ENCODE results near the gene PDCD1LG2. TPM values are rescaled to one million over a fixed set of nuclear protein-coding genes. Genes with fewer than 3 reads are reported as not detected.
A peak's percentile ranks its signal among the peaks of the same experiment; 100 is the strongest.

PDCD1LG2 gene
- total RNA-seq, 2 donors from 2014 or later, result 1.3 to 3.0 TPM

- DNase-seq (no peak), ATAC-seq (replicated peaks in 1 of 2) (no peak)
- H3K27me3 Mint-ChIP-seq (ENCODE audit: low read depth), result no peaks in the 10 kb centered on the region
- peaks cover 10% of the 10 kb centered on the region for H3K4me1 Mint-ChIP-seq (ENCODE audit: low read depth)
- H3K4me3 Mint-ChIP-seq, result no peak overlapping the region
- no peak overlapping the region for H3K27ac Mint-ChIP-seq
- peaks cover 14 to 28% of the 10 kb centered on the region in 2 donors for H3K36me3 Mint-ChIP-seq (ENCODE audit: insufficient read depth in 2 of 2)
- peaks cover 16 to 20% of the 10 kb centered on the region in 2 donors for H3K9me3 Mint-ChIP-seq
Observed at GRCh38 chr9:5502553-5502952, 7.8 kb upstream of the PDCD1LG2 start.

GRCh38 chr9:5509573-5509972 is 758 bp upstream of the PDCD1LG2 start:
- Mint-ChIP-seq H3K36me3 (ENCODE audit: insufficient read depth in 2 of 2) (peaks cover 7 to 15% of the 10 kb centered on the region in 2 donors), H3K27me3 (ENCODE audit: low read depth) (no peaks in the 10 kb centered on the region), H3K4me1 (ENCODE audit: low read depth) (peaks cover 54% of the 10 kb centered on the region), H3K4me3 (peak overlapping the region; percentile 46 to 93), H3K9me3 (peaks cover 8 to 9% of the 10 kb centered on the region in 2 donors), H3K27ac (peak overlapping the region; percentile 38)
- no peak for ATAC-seq (replicated peaks in 1 of 2)
- no peak for DNase-seq

GRCh38 chr9:5510989-5511388 is 658 bp downstream of the PDCD1LG2 start:
- DNase-seq (no peak), ATAC-seq (replicated peaks in 1 of 2) (no peak)
- Mint-ChIP-seq H3K27ac (peak overlapping the region; percentile 97), H3K9me3 (peaks cover 4% of the 10 kb centered on the region in 2 donors), H3K27me3 (ENCODE audit: low read depth) (no peaks in the 10 kb centered on the region), H3K4me1 (ENCODE audit: low read depth) (peaks cover 47% of the 10 kb centered on the region), H3K36me3 (ENCODE audit: insufficient read depth in 2 of 2) (peaks cover 1 to 8% of the 10 kb centered on the region in 2 donors), H3K4me3 (peak overlapping the region; percentile 72 to 93)

GRCh38 chr9:5511476-5511875 is 1.1 kb downstream of the PDCD1LG2 start:
- Mint-ChIP-seq H3K36me3 (ENCODE audit: insufficient read depth in 2 of 2) (peaks cover 1 to 8% of the 10 kb centered on the region in 2 donors), H3K27ac (peak overlapping the region; percentile 97), H3K4me3 (peak overlapping the region; percentile 72 to 93)

GRCh38 chr9:5511935-5512580 is 1.7 kb downstream of the PDCD1LG2 start:
- H3K9me3 Mint-ChIP-seq, result no peaks in the 10 kb centered on the region
- no peak for DNase-seq
- H3K4me3 Mint-ChIP-seq, result peak overlapping the region; percentile 72 to 93
- peak overlapping the region; percentile 6 for H3K27ac Mint-ChIP-seq
- H3K27me3 Mint-ChIP-seq (ENCODE audit: low read depth), result no peaks in the 10 kb centered on the region
- H3K36me3 Mint-ChIP-seq (ENCODE audit: insufficient read depth in 2 of 2), result peaks cover 1 to 3% of the 10 kb centered on the region in 2 donors
- H3K4me1 Mint-ChIP-seq (ENCODE audit: low read depth), result peaks cover 52% of the 10 kb centered on the region
- no peak for ATAC-seq (replicated peaks in 1 of 2)

More at GRCh38 chr9:5511476-5511875, 1.1 kb downstream of the PDCD1LG2 start:
- Mint-ChIP-seq H3K27me3 (ENCODE audit: low read depth) (no peaks in the 10 kb centered on the region), H3K4me1 (ENCODE audit: low read depth) (peaks cover 47% of the 10 kb centered on the region), H3K9me3 (no peaks in the 10 kb centered on the region)
- DNase-seq (no peak), ATAC-seq (replicated peaks in 1 of 2) (no peak)

- H3K9me3 Mint-ChIP-seq, result no peaks in the 10 kb centered on the region
- ATAC-seq (replicated peaks in 1 of 2), result no peak
Observed at GRCh38 chr9:5512658-5513452, 2.5 kb downstream of the PDCD1LG2 start.

GRCh38 chr9:5513966-5514616 is 3.8 kb downstream of the PDCD1LG2 start:
- ATAC-seq (replicated peaks in 1 of 2) (no peak), DNase-seq (no peak)
- Mint-ChIP-seq H3K36me3 (ENCODE audit: insufficient read depth in 2 of 2) (peaks cover 0 to 1% of the 10 kb centered on the region in 2 donors), H3K4me1 (ENCODE audit: low read depth) (peaks cover 64% of the 10 kb centered on the region), H3K9me3 (no peaks in the 10 kb centered on the region), H3K4me3 (no peak overlapping the region), H3K27ac (no peak overlapping the region), H3K27me3 (ENCODE audit: low read depth) (no peaks in the 10 kb centered on the region)

More at GRCh38 chr9:5512658-5513452, 2.5 kb downstream of the PDCD1LG2 start:
- H3K27me3 Mint-ChIP-seq (ENCODE audit: low read depth), result no peaks in the 10 kb centered on the region
- H3K4me3 Mint-ChIP-seq, result peak overlapping the region; percentile 72 to 93
- no peak overlapping the region for H3K27ac Mint-ChIP-seq
- H3K36me3 Mint-ChIP-seq (ENCODE audit: insufficient read depth in 2 of 2), result peaks cover 1 to 2% of the 10 kb centered on the region in 2 donors
- peaks cover 60% of the 10 kb centered on the region for H3K4me1 Mint-ChIP-seq (ENCODE audit: low read depth)
- DNase-seq, result no peak

- H3K27me3 Mint-ChIP-seq (ENCODE audit: low read depth), result no peaks in the 10 kb centered on the region
- H3K36me3 Mint-ChIP-seq (ENCODE audit: insufficient read depth in 2 of 2), result peaks cover 0 to 1% of the 10 kb centered on the region in 2 donors
- H3K4me1 Mint-ChIP-seq (ENCODE audit: low read depth), result peaks cover 65% of the 10 kb centered on the region
Observed at GRCh38 chr9:5514617-5515260, 4.4 kb downstream of the PDCD1LG2 start.

GRCh38 chr9:5515261-5515650 is 4.9 kb downstream of the PDCD1LG2 start:
- DNase-seq (no peak), ATAC-seq (replicated peaks in 1 of 2) (no peak)
- H3K27me3 Mint-ChIP-seq (ENCODE audit: low read depth), result no peaks in the 10 kb centered on the region
- H3K36me3 Mint-ChIP-seq (ENCODE audit: insufficient read depth in 2 of 2), result peaks cover 0 to 1% of the 10 kb centered on the region in 2 donors
- peaks cover 62% of the 10 kb centered on the region for H3K4me1 Mint-ChIP-seq (ENCODE audit: low read depth)
- H3K27ac Mint-ChIP-seq, result no peak overlapping the region
- no peak overlapping the region for H3K4me3 Mint-ChIP-seq
- no peaks in the 10 kb centered on the region for H3K9me3 Mint-ChIP-seq

More at GRCh38 chr9:5514617-5515260, 4.4 kb downstream of the PDCD1LG2 start:
- no peak for DNase-seq
- Mint-ChIP-seq H3K4me3 (no peak overlapping the region), H3K27ac (no peak overlapping the region), H3K9me3 (no peaks in the 10 kb centered on the region)
- no peak for ATAC-seq (replicated peaks in 1 of 2)

- Mint-ChIP-seq H3K27me3 (ENCODE audit: low read depth) (no peaks in the 10 kb centered on the region), H3K4me1 (ENCODE audit: low read depth) (peaks cover 51% of the 10 kb centered on the region), H3K36me3 (ENCODE audit: insufficient read depth in 2 of 2) (peaks cover 1 to 3% of the 10 kb centered on the region in 2 donors), H3K27ac (no peak overlapping the region), H3K9me3 (no peaks in the 10 kb centered on the region), H3K4me3 (no peak overlapping the region)
- DNase-seq (no peak), ATAC-seq (replicated peaks in 1 of 2) (no peak)
Observed at GRCh38 chr9:5516453-5517220, 6.3 kb downstream of the PDCD1LG2 start.

GRCh38 chr9:5518171-5518936 is 8.0 kb downstream of the PDCD1LG2 start:
- ATAC-seq (replicated peaks in 1 of 2), result peak; percentile 90 to 91

More at GRCh38 chr9:5518171-5518936, 8.0 kb downstream of the PDCD1LG2 start:
- DNase-seq, result no peak
- Mint-ChIP-seq H3K4me3 (peak overlapping the region; percentile 48 to 56), H3K9me3 (no peaks in the 10 kb centered on the region), H3K27ac (peak overlapping the region; percentile 32), H3K4me1 (ENCODE audit: low read depth) (peaks cover 33% of the 10 kb centered on the region), H3K36me3 (ENCODE audit: insufficient read depth in 2 of 2) (peaks cover 1 to 3% of the 10 kb centered on the region in 2 donors), H3K27me3 (ENCODE audit: low read depth) (no peaks in the 10 kb centered on the region)
